GM10248 (cell line): Measurements from ENCODE around the gene TIMP2.

ENCODE experiments used
- CTCF ChIA-PET: fragments of 300-600 bp; sonication (Branson Sonifier 250); formaldehyde crosslinking; extraction: SDS; loops from one replicate; lab custom pipeline; 2021; ENCODE audit warnings: antibody characterized with exemption; lab: Yijun Ruan, JAX
- POLR2A ChIA-PET: fragments of 350-650 bp; sonication (Branson Sonifier 250); formaldehyde crosslinking; extraction: SDS; loops from one replicate; lab custom pipeline; 2020; ENCODE audit warnings: antibody characterized with exemption; lab: Yijun Ruan, JAX
- DNase-seq: peaks from one replicate; pipeline ENCODE4 v3.0.0; 2012; ENCODE audit errors: extremely low spot score
- TF ChIP-seq, protein P1 (sequence below): IDR thresholded peaks from 2 replicates; pipeline ENCODE4 v1.5.1; 2012; ENCODE audit warnings: mild to moderate bottlenecking, low read depth; ENCODE audit errors: extremely low read depth, missing control alignments, control extremely low read depth

TIMP2 gene

DNA sequence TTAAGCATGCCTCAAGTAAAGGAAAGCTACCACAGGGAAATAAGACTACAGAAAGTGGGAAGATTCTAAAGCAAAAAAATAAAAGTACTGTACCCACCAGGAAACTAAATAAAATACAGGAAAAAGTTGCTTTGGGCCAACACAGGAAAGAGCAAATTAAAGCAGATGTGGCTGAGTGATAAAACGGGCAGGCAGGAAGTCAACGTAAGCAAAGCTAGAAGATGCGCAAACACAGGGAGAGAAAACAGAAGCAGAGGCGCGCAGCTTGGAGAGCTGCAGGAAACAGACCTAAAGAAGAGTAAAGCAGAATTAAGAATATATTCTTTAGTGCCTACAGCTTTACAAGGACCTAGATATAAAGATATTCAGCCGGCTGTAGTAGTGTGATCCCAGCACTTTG lies 106.3 kb downstream of the TIMP2 start:
- no peak for DNase-seq
- POLR2A ChIA-PET = interaction anchor here (0.7 kb wide), 1 partner anchor 8 kb away, joined by 3 read pairs; no protein-coding TSS in a partner anchor
- CTCF ChIA-PET = interaction anchor here (1.2 to 2.1 kb wide), 4 partner anchors 9 to 111 kb away, joined by 3 to 8 read pairs (median 4); no protein-coding TSS in a partner anchor
- TF ChIP-seq, protein P1, sequence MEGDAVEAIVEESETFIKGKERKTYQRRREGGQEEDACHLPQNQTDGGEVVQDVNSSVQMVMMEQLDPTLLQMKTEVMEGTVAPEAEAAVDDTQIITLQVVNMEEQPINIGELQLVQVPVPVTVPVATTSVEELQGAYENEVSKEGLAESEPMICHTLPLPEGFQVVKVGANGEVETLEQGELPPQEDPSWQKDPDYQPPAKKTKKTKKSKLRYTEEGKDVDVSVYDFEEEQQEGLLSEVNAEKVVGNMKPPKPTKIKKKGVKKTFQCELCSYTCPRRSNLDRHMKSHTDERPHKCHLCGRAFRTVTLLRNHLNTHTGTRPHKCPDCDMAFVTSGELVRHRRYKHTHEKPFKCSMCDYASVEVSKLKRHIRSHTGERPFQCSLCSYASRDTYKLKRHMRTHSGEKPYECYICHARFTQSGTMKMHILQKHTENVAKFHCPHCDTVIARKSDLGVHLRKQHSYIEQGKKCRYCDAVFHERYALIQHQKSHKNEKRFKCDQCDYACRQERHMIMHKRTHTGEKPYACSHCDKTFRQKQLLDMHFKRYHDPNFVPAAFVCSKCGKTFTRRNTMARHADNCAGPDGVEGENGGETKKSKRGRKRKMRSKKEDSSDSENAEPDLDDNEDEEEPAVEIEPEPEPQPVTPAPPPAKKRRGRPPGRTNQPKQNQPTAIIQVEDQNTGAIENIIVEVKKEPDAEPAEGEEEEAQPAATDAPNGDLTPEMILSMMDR = no peak

DNA sequence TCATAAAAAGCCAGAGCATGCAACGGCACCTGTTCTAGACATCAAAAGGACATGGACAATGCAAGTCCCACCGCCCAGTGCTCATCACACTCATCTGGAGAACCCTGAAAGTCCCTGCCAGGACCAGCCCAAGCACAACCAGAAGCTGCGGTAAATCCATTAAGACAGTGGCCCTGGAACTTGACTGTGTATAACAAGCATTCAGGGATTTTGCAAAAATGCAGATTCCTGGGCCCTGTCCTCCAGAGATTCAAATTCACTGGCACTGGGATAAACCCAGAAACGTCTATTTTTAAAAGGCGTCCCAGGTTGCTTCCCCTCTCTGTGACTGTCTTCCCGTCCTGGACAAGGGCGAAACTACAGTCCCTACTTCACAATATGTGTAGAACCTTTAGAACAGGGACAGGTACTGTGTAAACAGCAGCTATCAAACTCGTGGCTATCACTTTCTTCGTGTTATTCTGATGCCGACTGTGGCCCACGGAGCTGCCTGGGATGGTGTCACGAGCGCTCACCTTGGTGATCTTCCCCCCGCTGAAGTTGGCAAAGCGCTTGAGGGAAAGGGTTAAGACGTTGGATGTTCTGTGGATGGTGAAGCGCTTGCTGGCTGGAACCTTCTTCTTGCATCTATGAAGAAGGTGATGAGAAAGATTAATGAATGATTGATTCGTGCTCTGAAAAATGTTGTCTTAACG lies 106.9 kb downstream of the TIMP2 start:
- TF ChIP-seq, protein P1 = no peak
- CTCF ChIA-PET = interaction anchor here (1.2 to 2.1 kb wide), 5 partner anchors 8 to 110 kb away, joined by 3 to 8 read pairs (median 3); no protein-coding TSS in a partner anchor

DNA sequence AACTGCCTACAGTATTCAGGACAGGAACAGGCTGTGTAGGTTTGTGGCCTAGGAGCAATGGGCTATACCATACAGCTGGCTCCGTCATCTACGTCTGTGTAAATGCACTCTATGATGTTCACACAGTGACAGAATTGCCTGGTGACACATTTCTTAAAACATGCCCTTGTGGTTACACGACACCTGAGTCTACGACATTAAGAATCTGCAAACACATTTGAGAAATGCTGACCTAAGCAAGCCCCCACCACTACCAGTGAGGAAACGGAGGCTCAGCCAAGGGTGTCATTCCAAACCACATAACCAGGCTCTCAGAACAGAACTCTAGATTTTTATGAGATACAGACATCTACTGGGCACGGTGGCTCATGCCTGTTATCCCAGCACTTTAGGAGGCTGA lies 108.1 kb downstream of the TIMP2 start:
- CTCF ChIA-PET = no interaction called here
- POLR2A ChIA-PET = no interaction called here
- DNase-seq = no peak

More for the DNA sequence above, 106.9 kb downstream of the TIMP2 start:
- POLR2A ChIA-PET = no interaction called here
- DNase-seq = no peak

DNA sequence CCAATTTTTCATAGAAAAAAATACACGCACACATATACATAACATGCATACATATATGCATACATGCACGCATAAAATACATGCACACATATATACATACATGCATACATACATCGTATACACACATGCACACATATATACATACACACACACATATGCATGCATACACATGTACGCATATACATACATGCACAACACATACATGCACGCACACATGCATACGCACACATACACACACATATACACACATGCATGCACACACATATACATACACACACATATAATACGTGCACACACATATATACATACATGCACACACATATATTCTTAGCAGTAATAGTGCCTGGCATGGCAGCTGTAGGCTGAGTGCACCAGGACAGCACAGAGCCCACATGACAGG lies 109.5 kb downstream of the TIMP2 start:
- ChIA-PET POLR2A (interaction anchor here (0.6 kb wide), 1 partner anchor 334 kb away, joined by 3 read pairs; no protein-coding TSS in a partner anchor), CTCF (no interaction called here)
- no peak for DNase-seq
- TF ChIP-seq, protein P1 = no peak

More for the DNA sequence above, 108.1 kb downstream of the TIMP2 start:
- TF ChIP-seq, protein P1 = no peak

DNA sequence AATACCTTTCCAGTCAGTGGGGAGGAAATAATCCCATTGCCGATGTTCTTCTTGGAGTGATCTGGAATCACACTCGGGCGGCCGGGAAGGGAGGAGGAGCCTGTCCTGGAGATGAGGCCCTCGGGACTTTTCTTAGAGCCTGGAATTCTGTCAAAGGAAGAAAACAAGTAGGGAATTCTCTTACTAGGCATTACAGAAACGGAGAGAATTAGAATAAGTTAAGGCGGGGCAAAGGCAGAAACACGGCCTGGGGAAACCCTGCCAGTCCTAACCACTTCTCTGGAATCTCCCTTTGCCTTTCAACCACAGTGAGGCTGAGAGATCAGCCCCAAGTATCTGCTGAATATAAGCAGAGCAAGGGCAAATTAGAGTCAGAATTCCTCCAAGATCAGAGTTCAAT lies 112.3 kb downstream of the TIMP2 start:
- DNase-seq = no peak

DNA sequence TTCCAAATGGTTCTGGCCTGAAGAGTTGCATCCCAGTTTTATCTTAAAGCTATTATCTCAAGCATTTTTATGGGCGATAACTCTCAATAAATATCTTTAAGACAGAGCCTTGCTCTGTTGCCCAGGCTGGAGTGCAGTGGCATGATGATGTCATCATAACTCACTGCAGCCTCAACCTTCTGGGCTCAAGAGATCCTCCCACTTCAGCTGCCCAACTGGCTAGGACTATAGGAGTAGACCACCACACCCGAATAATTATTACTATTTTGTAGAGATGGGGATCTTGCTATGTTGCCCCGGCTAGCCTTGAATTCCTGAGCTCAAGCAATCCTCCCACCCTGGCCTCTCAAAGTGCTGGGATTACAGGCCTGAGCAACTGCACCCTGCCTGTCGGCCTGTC lies 117.0 kb downstream of the TIMP2 start:
- TF ChIP-seq, protein P1 = no peak
- POLR2A ChIA-PET = no interaction called here
- CTCF ChIA-PET = no interaction called here
- no peak for DNase-seq

More for the DNA sequence above, 112.3 kb downstream of the TIMP2 start:
- TF ChIP-seq, protein P1 = no peak
- POLR2A ChIA-PET = no interaction called here
- CTCF ChIA-PET = no interaction called here
